ENCODE data around the gene NRSN2. TPM values are rescaled to one million over a fixed set of nuclear protein-coding genes. Genes with fewer than 3 reads are reported as not detected.

NRSN2 gene
- total RNA-seq = 95.0 and 104 TPM in 2 replicates

DNA sequence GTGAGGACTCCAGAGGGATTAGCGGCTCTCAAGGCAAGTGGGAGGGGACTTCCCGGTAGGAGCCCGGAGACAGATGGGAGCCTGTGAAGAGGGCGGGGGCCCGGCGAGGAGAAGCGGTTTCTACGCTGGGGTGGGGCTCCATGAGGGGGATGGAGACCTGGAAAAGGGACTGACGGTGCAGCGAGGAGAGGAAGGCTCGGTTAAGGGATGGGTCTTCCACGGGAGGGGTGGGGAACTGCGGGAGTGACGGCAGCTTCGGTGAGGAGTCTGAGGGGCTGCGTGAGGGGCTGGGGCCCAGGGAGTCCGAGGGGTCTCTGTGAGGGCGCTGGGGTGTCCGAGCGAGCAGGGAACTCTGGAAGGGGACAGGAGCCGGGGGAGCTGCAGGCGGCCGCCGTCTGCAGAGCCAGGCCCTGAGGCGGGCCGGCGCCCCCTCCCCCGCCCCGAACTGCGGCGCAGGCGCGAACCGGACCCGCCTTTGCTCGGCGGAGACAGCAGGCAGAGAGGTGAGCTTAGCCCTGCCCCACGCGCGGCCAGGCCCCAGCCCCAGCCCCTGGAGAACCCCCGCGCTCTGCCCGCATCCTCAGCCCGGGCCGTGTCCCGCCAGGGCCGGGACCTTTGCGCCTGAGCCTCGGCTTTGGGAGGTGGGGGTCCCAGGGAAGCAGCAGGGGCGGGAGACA lies at the start of gene NRSN2:
TSS of gene NRSN2 (plus strand) at position 472 of the 677 bp plus-strand sequence. CDS start 2,533 bp downstream, outside the sequence.

DNA sequence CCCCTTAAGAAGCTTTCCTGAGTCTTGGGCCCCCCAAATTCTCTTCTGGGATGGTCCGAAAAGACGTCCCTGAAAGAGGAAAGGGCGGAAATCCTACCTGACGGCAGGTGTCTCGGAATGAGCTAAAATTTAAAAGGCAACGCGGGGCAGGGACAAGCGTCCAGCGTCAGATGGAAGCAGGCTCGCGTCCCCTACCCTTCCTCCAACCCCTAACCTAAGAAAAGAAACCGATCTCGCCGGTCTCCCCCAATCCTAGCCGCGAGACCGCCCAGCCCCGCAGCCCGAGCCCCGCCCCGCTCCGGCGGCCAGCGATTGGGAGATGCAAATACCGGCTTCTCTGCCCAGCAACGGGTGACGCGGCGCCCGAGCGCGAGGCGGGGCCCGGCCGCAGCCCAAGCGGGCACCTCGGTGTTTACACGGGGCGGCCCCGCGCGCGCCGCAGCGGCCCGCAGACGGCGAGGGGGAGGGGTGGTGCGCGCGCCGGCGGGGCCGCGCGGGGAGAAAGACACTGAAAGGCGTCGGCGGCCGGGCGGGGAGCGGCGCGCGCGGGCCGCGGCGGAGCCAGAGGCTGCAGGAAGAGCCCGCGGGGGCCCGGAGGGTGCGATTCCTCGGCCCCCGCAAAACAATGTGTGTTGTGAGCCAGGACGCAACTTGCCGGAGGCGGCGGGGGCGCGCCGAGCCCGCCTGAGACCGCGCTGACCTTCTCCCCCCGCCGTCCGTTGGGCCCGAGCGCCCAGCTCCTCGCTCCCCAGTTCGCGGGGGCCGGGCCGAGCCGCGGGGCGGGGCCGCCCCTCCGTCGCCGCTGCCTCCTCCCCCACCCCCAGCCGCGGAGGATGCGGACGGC lies 21.6 kb upstream of the NRSN2 start, which contains the start of gene SOX12:
TSS of gene SOX12 (plus strand) at position 508 of the 844 bp plus-strand sequence. CDS start 373 bp downstream, outside the sequence.

Other genes with a start within 250 kb of the NRSN2 start
- not detected in 2 replicates for gene DEFB126, start 204.5 kb upstream of the NRSN2 start, total RNA-seq
- not detected in 2 replicates for gene DEFB127, start 189.7 kb upstream of the NRSN2 start, total RNA-seq
- gene DEFB128, start 157.4 kb upstream of the NRSN2 start, total RNA-seq = not detected in 2 replicates
- gene DEFB129, start 119.9 kb upstream of the NRSN2 start, total RNA-seq = not detected in 2 replicates
- not detected in 2 replicates for gene DEFB132, start 89.4 kb upstream of the NRSN2 start, total RNA-seq
- 1.8 and 2.8 TPM in 2 replicates for gene C20orf96, start 56.4 kb upstream of the NRSN2 start, total RNA-seq
- 16.2 and 20.0 TPM in 2 replicates for gene ZCCHC3, start 49.5 kb upstream of the NRSN2 start, total RNA-seq
- gene SOX12, start 21.6 kb upstream of the NRSN2 start, total RNA-seq = 16.0 and 16.1 TPM in 2 replicates
- gene TRIB3, start 33.6 kb downstream of the NRSN2 start, total RNA-seq = 106 and 115 TPM in 2 replicates
- gene RBCK1, start 61.2 kb downstream of the NRSN2 start, total RNA-seq = 71.3 and 71.4 TPM in 2 replicates
- 21.0 and 23.3 TPM in 2 replicates for gene TBC1D20, start 115.4 kb downstream of the NRSN2 start, total RNA-seq
- 87.0 and 95.2 TPM in 2 replicates for gene CSNK2A1, start 196.7 kb downstream of the NRSN2 start, total RNA-seq

All from bronchus fibroblast of lung (primary cell).